Measurements from ENCODE around the gene GRN. TPM values are rescaled to one million over a fixed set of nuclear protein-coding genes. Genes with fewer than 3 reads are reported as not detected.

Gene GRN
- total and polyA plus RNA-seq, 2 of the 13 experiments (the other 11 are each of a cell fraction or from before 2014, with no cell fraction given): 86.6 to 143 TPM

- no peak for TF ChIP-seq ARID3A (IDR thresholded peaks at IDR 0.05; ENCODE audit: low read depth, low read length)
- TF ChIP-seq ZNF160 (CRISPR knock-in tag; IDR thresholded peaks at IDR 0.05): no peak
- no peak for TF ChIP-seq KMT2A (CRISPR knock-in tag; IDR thresholded peaks at IDR 0.05)
- peak; percentile 9 for TF ChIP-seq ZEB1 (IDR thresholded peaks at IDR 0.05; ENCODE audit: insufficient replicate concordance, low read depth)
- no peak for TF ChIP-seq ZNF687 (CRISPR knock-in tag; IDR thresholded peaks at IDR 0.05)
- peak; percentile 4 for TF ChIP-seq ZNF883 (CRISPR knock-in tag; IDR thresholded peaks at IDR 0.05; ENCODE audit: not compliant biosample characterization)
- TF ChIP-seq GPBP1L1 (CRISPR knock-in tag; IDR thresholded peaks at IDR 0.05): no peak
- TF ChIP-seq ZNF207 (IDR thresholded peaks at IDR 0.05; ENCODE audit: borderline replicate concordance): no peak
- no peak for TF ChIP-seq ZNF547 (CRISPR knock-in tag; IDR thresholded peaks at IDR 0.05)
- no peak for TF ChIP-seq SMAD3 (CRISPR knock-in tag; IDR thresholded peaks at IDR 0.05)
- TF ChIP-seq CTCF (CRISPR knock-in tag; IDR thresholded peaks at IDR 0.05): 0 out of 2 replicates have a peak, but pooled peaks have one; percentile 5
- no peak for TF ChIP-seq POGK (CRISPR knock-in tag; conservative IDR thresholded peaks at IDR 0.05)
- peak; percentile 42; the same call in 1 of the 2 replicates for TF ChIP-seq ZNF121 (CRISPR knock-in tag; IDR thresholded peaks at IDR 0.05)
- TF ChIP-seq ZBTB8A (CRISPR knock-in tag; IDR thresholded peaks at IDR 0.05; ENCODE audit: borderline replicate concordance, low read depth): no peak
- TF ChIP-seq RCOR2 (CRISPR knock-in tag; IDR thresholded peaks at IDR 0.05): no peak
These were observed 21.6 kb upstream of the GRN start (continued) for GRCh38 chr17:44323359-44324091.
